GM20000 (cell line): Measurements from ENCODE around the gene PDCD10.

Source experiments
- DNase-seq: peaks from one replicate; pipeline ENCODE4 v3.0.0; 2012; ENCODE audit warnings: low spot score
- TF ChIP-seq, protein P1 (sequence below): IDR thresholded peaks from 2 replicates; pipeline ENCODE4 v1.5.1; 2012; ENCODE audit warnings: mild to moderate bottlenecking, control low read depth; ENCODE audit errors: extremely low read depth, missing control alignments

The PDCD10 gene

DNA sequence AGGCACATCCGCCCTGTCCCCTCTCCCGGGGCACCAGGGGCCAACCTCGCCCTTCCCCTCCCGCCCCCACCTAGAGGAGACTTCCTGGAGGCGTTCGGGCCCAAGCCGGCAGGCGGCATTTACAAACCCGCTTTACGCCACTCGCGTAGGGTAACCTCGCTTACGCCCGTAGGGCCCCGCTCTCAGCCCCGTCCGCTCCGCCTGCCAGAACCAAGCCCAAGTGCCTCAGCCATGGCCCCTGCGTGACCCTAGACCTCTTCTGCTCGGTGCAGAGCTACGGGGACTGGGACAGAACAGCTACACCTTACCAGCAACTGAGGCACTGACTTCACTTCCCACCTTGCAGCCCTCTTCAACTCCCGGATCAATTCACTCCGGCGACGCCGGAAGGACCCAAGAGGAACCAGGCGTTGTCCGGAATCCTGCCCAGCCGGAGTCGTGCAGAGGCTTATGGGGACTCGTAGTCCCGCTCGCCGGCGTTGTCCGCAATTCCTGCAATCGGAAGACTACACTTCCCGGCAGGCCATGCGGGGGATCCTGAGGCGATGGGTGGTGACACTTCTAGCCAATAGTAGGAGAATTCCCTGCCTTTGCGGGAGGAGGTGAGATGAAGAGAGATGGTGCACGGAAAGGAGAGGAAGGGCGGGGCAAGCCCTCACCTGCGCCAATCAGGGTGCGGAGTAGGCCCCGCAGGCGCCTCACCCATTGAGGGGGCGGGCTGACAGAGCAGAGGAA lies at the start of gene PDCD10:
TSS of gene PDCD10 (minus strand) at position 395 of the 735 bp plus-strand sequence. CDS start 14,735 bp downstream, outside the sequence.
- DNase-seq, result peak; percentile 82

DNA sequence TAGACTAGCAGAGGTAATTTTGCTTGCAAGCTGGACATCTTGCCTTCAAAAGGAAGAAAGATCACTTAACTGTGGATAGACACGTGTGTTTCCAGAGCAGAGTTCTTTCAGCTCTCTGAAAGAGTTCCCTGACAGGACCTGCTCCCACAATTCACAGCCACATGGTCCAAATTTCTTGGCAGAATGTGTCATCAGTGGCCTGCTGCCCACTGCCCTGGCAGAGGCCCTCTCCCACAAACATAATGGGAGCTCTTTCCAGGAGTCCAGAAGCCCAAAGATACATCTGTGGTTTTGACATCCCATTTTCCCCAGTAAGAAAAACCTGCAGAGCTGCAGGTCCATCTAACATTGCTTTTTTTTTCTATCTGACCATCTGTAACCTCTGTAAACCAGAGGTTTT lies 49.1 kb upstream of the PDCD10 start:
- TF ChIP-seq, protein P1, sequence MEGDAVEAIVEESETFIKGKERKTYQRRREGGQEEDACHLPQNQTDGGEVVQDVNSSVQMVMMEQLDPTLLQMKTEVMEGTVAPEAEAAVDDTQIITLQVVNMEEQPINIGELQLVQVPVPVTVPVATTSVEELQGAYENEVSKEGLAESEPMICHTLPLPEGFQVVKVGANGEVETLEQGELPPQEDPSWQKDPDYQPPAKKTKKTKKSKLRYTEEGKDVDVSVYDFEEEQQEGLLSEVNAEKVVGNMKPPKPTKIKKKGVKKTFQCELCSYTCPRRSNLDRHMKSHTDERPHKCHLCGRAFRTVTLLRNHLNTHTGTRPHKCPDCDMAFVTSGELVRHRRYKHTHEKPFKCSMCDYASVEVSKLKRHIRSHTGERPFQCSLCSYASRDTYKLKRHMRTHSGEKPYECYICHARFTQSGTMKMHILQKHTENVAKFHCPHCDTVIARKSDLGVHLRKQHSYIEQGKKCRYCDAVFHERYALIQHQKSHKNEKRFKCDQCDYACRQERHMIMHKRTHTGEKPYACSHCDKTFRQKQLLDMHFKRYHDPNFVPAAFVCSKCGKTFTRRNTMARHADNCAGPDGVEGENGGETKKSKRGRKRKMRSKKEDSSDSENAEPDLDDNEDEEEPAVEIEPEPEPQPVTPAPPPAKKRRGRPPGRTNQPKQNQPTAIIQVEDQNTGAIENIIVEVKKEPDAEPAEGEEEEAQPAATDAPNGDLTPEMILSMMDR, result no peak

More for the DNA sequence above, at the start of gene PDCD10:
- TF ChIP-seq, protein P1, result no peak

DNA sequence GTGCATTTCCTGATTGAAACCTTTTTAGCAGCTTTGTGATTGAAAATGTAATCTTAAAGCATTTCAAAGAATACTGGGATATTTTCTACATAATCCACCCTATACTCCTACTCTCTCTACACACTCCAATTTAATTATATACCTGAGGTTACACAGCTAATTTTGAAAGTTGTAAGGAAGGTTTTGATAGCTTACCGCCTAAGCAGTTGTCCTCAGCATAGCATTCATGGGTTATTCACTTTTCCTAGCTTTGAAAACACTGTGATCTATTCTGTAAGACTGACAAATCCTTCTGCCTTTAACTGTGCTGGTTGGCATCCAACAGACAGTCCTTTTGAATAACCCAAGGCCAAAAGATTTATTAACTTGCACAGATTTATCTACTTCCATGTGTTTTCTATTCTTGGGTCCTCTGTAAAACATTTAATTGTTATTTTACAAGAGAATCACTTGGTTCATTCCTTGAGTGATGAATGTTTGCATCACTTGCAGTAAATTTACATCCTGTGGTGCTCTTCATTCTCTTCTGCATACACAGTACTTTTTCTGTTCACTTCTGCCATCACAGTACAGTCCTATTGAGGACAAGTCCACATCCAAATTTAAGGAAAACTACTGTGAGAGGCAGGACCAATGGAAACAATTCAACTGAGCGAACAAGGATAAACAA lies 45.7 kb upstream of the PDCD10 start:
- DNase-seq, result no peak
- TF ChIP-seq, protein P1, result no peak

More for the DNA sequence above, 49.1 kb upstream of the PDCD10 start:
- DNase-seq, result no peak

DNA sequence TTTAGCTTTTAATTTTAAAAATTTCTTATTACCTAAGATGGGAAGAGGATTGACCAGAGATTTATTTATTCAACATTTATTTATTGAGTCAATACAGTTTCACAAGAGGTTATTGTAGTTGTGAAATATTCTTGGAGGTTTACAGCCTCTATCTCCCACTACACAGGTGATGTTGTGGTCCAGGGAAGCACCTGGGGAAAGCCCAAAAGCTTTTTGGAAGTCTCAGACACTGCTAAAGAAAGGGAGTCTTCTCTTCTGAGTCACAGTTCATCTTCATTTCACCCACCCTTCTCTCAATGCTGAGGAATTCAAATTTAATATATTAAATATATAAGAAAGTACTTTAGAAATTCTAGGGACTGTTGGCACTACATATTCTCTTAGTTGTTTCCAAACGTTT lies 42.7 kb upstream of the PDCD10 start:
- TF ChIP-seq, protein P1, result no peak
- no peak for DNase-seq

DNA sequence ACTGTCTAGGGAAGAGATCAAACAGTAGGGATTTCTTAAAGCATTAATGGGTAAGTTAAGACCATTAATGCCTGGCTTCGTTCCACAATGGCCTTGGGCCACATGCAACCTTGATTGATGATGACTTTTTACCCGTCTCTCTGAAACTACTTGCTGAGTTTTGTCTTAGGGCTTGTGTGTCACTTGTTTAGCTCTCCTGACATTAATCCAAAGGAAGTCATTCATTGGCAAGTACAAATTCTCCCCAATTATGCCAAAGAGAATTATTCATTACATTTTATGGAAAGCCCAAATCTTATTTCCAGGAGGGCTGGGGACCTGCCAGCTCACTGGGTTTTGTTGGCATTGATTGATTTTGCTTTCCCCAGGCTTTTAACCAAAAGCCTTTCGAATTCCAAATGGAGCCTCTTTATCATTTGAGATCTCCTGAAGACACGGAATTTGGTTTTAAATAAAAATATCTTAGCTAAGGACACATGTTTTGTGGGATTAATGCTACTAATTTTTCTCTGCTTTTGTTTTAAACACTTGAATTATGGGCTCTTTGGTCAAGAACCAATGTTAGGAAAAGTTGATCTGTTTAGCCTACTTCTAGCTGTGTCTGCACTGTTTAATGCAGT lies 41.5 kb upstream of the PDCD10 start:
- DNase-seq, result no peak
- TF ChIP-seq, protein P1, result no peak

DNA sequence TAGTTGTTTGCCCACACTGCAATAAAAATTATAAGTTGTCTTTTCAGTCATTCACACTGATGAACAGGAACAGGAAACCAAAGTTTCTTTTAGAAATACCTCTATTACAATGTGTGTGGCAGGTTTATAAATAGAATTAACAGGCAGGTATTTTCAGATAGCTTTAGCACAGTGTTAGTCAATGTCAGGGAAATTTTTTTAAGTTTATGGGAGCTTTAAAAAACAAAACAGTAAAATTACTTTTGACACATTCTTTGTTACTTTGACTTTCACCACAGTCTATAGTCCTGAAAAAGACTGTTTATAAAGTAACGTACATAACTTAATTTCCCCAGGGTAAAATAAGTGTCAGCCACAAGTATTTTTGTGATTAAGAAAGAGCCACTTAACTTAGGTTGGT lies 38.9 kb upstream of the PDCD10 start:
- peak; percentile 17 for DNase-seq
- TF ChIP-seq, protein P1, result no peak

DNA sequence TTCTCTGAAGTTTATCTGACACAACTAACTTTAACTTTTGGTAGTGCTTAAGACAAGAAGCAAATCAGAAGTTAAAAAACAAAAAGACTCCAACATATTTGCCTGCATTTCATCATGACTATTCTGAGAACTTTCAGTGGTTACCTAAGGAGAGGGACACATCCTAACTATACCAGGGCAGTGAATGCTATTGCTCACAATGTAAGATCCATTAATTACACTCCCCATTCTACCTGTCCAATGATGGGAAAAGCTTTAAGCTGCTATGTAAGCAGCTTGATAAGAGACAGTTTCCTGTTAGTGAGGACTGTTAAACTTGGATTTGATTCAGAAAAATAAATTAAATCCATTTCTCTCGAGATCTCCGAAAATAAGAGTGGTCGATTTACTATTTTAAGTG lies 38.3 kb upstream of the PDCD10 start:
- no peak for DNase-seq
- TF ChIP-seq, protein P1, result no peak
